NB4 (cell line): ENCODE results near the gene PDK1.

ENCODE experiments used
- CTCF ChIP-seq: IDR thresholded peaks from one replicate; pipeline ENCODE4 v1.5.1; 2012; ENCODE audit warnings: low read depth, low read length
- MAX ChIP-seq: IDR thresholded peaks from 2 replicates; pipeline ENCODE4 v1.6.1; 2011; ENCODE audit warnings: low read depth, low read length
- POLR2A ChIP-seq: IDR thresholded peaks from 2 replicates; pipeline ENCODE4 v1.6.1; 2011; ENCODE audit warnings: mild to moderate bottlenecking; ENCODE audit not compliant: insufficient read length; ENCODE audit errors: extremely low read depth

DNA sequence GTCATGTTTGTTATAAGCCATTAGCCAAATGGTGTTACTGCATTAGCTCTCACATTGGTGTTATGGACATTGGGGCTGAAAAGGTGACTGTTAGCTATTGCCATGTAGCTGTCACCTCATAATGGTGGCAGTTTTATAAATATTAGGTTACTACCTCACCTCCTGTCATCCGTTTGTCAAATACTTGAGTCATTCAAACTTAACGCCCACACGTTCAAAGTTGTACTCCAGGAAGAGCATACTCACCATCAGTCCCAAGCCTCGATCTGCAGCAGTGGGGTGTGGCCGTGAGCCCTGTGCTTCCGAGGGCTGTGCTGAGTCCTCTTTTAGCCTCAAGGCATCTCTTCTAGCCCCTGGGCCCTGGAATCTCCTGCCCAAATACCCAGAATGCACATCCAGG lies 87.3 kb downstream of the PDK1 start:
- TF ChIP-seq CTCF (no peak), POLR2A (no peak), MAX (no peak)
